ENCODE measurements around the gene ANKS1B.

The ANKS1B gene

DNA sequence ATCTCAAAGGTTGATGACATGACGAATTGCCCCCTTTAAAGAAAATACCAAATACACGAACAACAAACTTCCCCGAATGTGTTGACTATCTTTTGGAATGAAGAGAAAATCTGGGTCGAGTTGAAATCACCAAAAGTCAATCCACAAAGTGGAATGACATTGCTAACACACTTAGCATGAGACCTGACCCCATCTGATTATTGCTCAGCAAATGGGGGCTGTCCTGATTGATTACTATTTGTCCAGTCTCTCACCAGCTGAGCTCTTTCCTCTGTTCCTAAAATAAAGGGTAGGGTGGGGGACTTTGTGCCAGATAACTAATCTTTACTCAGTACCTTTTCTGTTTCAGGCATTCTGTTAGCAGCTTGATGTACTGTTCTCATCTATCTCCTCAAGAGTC, 1116.2 kb downstream of the ANKS1B start:
- no peak overlapping the region for H3K27ac ChIP-seq
- H3K9ac ChIP-seq, result no peak overlapping the region
- no peaks in the 10 kb centered on the region for H3K36me3 ChIP-seq (ENCODE audit: control insufficient read depth, insufficient read depth, low read length)
- no peaks in the 10 kb centered on the region for H3K4me1 ChIP-seq
- H2AFZ ChIP-seq, result no peak overlapping the region
- no peaks in the 10 kb centered on the region for H3K27me3 ChIP-seq (ENCODE audit: control insufficient read depth, insufficient read depth, low read length)
- no peak overlapping the region for H3K4me3 ChIP-seq (ENCODE audit: low read depth, low read length)
- TF ChIP-seq, protein P1, sequence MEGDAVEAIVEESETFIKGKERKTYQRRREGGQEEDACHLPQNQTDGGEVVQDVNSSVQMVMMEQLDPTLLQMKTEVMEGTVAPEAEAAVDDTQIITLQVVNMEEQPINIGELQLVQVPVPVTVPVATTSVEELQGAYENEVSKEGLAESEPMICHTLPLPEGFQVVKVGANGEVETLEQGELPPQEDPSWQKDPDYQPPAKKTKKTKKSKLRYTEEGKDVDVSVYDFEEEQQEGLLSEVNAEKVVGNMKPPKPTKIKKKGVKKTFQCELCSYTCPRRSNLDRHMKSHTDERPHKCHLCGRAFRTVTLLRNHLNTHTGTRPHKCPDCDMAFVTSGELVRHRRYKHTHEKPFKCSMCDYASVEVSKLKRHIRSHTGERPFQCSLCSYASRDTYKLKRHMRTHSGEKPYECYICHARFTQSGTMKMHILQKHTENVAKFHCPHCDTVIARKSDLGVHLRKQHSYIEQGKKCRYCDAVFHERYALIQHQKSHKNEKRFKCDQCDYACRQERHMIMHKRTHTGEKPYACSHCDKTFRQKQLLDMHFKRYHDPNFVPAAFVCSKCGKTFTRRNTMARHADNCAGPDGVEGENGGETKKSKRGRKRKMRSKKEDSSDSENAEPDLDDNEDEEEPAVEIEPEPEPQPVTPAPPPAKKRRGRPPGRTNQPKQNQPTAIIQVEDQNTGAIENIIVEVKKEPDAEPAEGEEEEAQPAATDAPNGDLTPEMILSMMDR (IDR thresholded peaks at IDR 0.05), result no peak
- H3K9me3 ChIP-seq (ENCODE audit: control insufficient read depth, low read length), result no peaks in the 10 kb centered on the region
- H3K79me2 ChIP-seq, result no peaks in the 10 kb centered on the region
- no peak overlapping the region for H3K4me2 ChIP-seq (ENCODE audit: low read length)

- Histone ChIP-seq H3K4me3 (ENCODE audit: low read depth, low read length) (no peak overlapping the region), H3K27ac (no peak overlapping the region)
Measured at GRCh38 chr12:98868076-98868475, 1116.7 kb downstream of the ANKS1B start.

GRCh38 chr12:98864363-98864762, 1120.4 kb downstream of the ANKS1B start:
- TF ChIP-seq, protein P1 (IDR thresholded peaks at IDR 0.05), result no peak
- H3K4me1 ChIP-seq, result no peaks in the 10 kb centered on the region
- no peak overlapping the region for H3K27ac ChIP-seq

More at GRCh38 chr12:98868076-98868475, 1116.7 kb downstream of the ANKS1B start:
- no peaks in the 10 kb centered on the region for H3K27me3 ChIP-seq (ENCODE audit: control insufficient read depth, insufficient read depth, low read length)
- H3K4me1 ChIP-seq, result no peaks in the 10 kb centered on the region
- H3K9me3 ChIP-seq (ENCODE audit: control insufficient read depth, low read length), result no peaks in the 10 kb centered on the region
- no peaks in the 10 kb centered on the region for H3K36me3 ChIP-seq (ENCODE audit: control insufficient read depth, insufficient read depth, low read length)
- no peak overlapping the region for H3K4me2 ChIP-seq (ENCODE audit: low read length)
- TF ChIP-seq, protein P1 (IDR thresholded peaks at IDR 0.05), result no peak
- H2AFZ ChIP-seq, result no peak overlapping the region
- no peaks in the 10 kb centered on the region for H3K79me2 ChIP-seq
- H3K9ac ChIP-seq, result no peak overlapping the region

GRCh38 chr12:98863167-98863566, 1121.6 kb downstream of the ANKS1B start:
- Histone ChIP-seq H3K27ac (no peak overlapping the region), H3K9ac (no peak overlapping the region), H3K79me2 (no peaks in the 10 kb centered on the region), H3K9me3 (ENCODE audit: control insufficient read depth, low read length) (no peaks in the 10 kb centered on the region), H3K36me3 (ENCODE audit: control insufficient read depth, insufficient read depth, low read length) (no peaks in the 10 kb centered on the region), H3K4me3 (ENCODE audit: low read depth, low read length) (no peak overlapping the region), H3K4me2 (ENCODE audit: low read length) (no peak overlapping the region), H2AFZ (no peak overlapping the region), H3K4me1 (no peaks in the 10 kb centered on the region), H3K27me3 (ENCODE audit: control insufficient read depth, insufficient read depth, low read length) (no peaks in the 10 kb centered on the region)
- TF ChIP-seq, protein P1 (IDR thresholded peaks at IDR 0.05), result no peak

More at GRCh38 chr12:98864363-98864762, 1120.4 kb downstream of the ANKS1B start:
- H3K9me3 ChIP-seq (ENCODE audit: control insufficient read depth, low read length), result no peaks in the 10 kb centered on the region
- no peak overlapping the region for H2AFZ ChIP-seq
- H3K36me3 ChIP-seq (ENCODE audit: control insufficient read depth, insufficient read depth, low read length), result no peaks in the 10 kb centered on the region
- no peak overlapping the region for H3K4me3 ChIP-seq (ENCODE audit: low read depth, low read length)
- no peaks in the 10 kb centered on the region for H3K79me2 ChIP-seq
- H3K9ac ChIP-seq, result no peak overlapping the region
- H3K4me2 ChIP-seq (ENCODE audit: low read length), result no peak overlapping the region
- no peaks in the 10 kb centered on the region for H3K27me3 ChIP-seq (ENCODE audit: control insufficient read depth, insufficient read depth, low read length)

- H3K27me3 ChIP-seq (ENCODE audit: control insufficient read depth, insufficient read depth, low read length), result no peaks in the 10 kb centered on the region
- H2AFZ ChIP-seq, result no peak overlapping the region
- H3K9ac ChIP-seq, result no peak overlapping the region
- H3K9me3 ChIP-seq (ENCODE audit: control insufficient read depth, low read length), result no peaks in the 10 kb centered on the region
- no peaks in the 10 kb centered on the region for H3K79me2 ChIP-seq
- no peaks in the 10 kb centered on the region for H3K36me3 ChIP-seq (ENCODE audit: control insufficient read depth, insufficient read depth, low read length)
- TF ChIP-seq, protein P1 (IDR thresholded peaks at IDR 0.05), result no peak
- no peaks in the 10 kb centered on the region for H3K4me1 ChIP-seq
- no peak overlapping the region for H3K27ac ChIP-seq
- H3K4me3 ChIP-seq (ENCODE audit: low read depth, low read length), result no peak overlapping the region
- H3K4me2 ChIP-seq (ENCODE audit: low read length), result no peak overlapping the region
Measured at GRCh38 chr12:98861251-98861650, 1123.5 kb downstream of the ANKS1B start.

All from parathyroid adenoma (tissue), 2 donors.